Measurements from ENCODE around the gene ELMOD2.
"Not testable (repeated sequence)": the region's sequence is repeated elsewhere in the genome, so short reads cannot be mapped to it uniquely, and the experiment has no call there.

The ELMOD2 gene

GRCh38 chr4:140523857-140524742 is at the start of gene ELMOD2:
Gene ELMOD2, plus strand, starts transcription at chr4:140524168. Its CDS starts 1,261 bp downstream, at chr4:140525429.
- DNase-seq: peak; percentile 90 to 95 (median 92)

- DNase-seq: no peak
Observed at GRCh38 chr4:140483445-140483844, 40.5 kb upstream of the ELMOD2 start.

- DNase-seq: no peak
Observed at GRCh38 chr4:140485939-140486338, 38.0 kb upstream of the ELMOD2 start.

- no peak for DNase-seq
Observed at GRCh38 chr4:140497405-140497746, 26.6 kb upstream of the ELMOD2 start.

- peak in 1 of 4 experiments; percentile 3 for DNase-seq
Observed at GRCh38 chr4:140497747-140498636, 26.0 kb upstream of the ELMOD2 start, which contains the start of gene MGAT4D. Gene MGAT4D, minus strand, starts transcription at chr4:140498293. Its CDS starts 71 bp downstream, at chr4:140498222.

GRCh38 chr4:140499391-140499790 is 24.6 kb upstream of the ELMOD2 start:
- no peak for DNase-seq

- DNase-seq: no peak
Observed at GRCh38 chr4:140504261-140504660, 19.7 kb upstream of the ELMOD2 start.

GRCh38 chr4:140513765-140514164 is 10.2 kb upstream of the ELMOD2 start:
- not testable (repeated sequence) for DNase-seq

- no peak for DNase-seq
Observed at GRCh38 chr4:140515423-140515822, 8.5 kb upstream of the ELMOD2 start.

- DNase-seq: no peak
Observed at GRCh38 chr4:140523370-140523856, 555 bp upstream of the ELMOD2 start.

- DNase-seq: no peak
Observed at GRCh38 chr4:140529434-140529833, 5.5 kb downstream of the ELMOD2 start.

- DNase-seq: no peak
Observed at GRCh38 chr4:140533951-140534480, 10.0 kb downstream of the ELMOD2 start.

- DNase-seq: no peak
Observed at GRCh38 chr4:140556372-140557085, 32.6 kb downstream of the ELMOD2 start.

- DNase-seq: no peak
Observed at GRCh38 chr4:140557831-140558435, 34.0 kb downstream of the ELMOD2 start.

- no peak for DNase-seq
Observed at GRCh38 chr4:140559696-140560095, 35.7 kb downstream of the ELMOD2 start.

GRCh38 chr4:140568507-140569306 is 44.7 kb downstream of the ELMOD2 start, which contains the start of gene UCP1:
Gene UCP1, minus strand, starts transcription at chr4:140568961. Its CDS starts 232 bp downstream, at chr4:140568729.
- no peak for DNase-seq

GRCh38 chr4:140569307-140569638 is 45.3 kb downstream of the ELMOD2 start:
- no peak for DNase-seq

- no peak for DNase-seq
Observed at GRCh38 chr4:140571620-140572019, 47.7 kb downstream of the ELMOD2 start.

GRCh38 chr4:140575489-140575888 is 51.5 kb downstream of the ELMOD2 start:
- DNase-seq: no peak

- no peak for DNase-seq
Observed at GRCh38 chr4:140579278-140579677, 55.3 kb downstream of the ELMOD2 start.

- DNase-seq: no peak
Observed at GRCh38 chr4:140581078-140581477, 57.1 kb downstream of the ELMOD2 start.
